ENCODE results near the gene URB2.
"Not testable (repeated sequence)": the region's sequence is repeated elsewhere in the genome, so short reads cannot be mapped to it uniquely, and the experiment has no call there.

The URB2 gene

GRCh38 chr1:229693129-229693900 lies 67.3 kb downstream of the URB2 start:
- no peak for DNase-seq (ENCODE audit: low spot score)

- no peak for DNase-seq (ENCODE audit: low spot score)
Measured at GRCh38 chr1:229694053-229694693, 68.1 kb downstream of the URB2 start.

- no peak for DNase-seq (ENCODE audit: low spot score)
Measured at GRCh38 chr1:229696385-229696784, 70.3 kb downstream of the URB2 start.

GRCh38 chr1:229699613-229700267 lies 73.7 kb downstream of the URB2 start:
- no peak for DNase-seq (ENCODE audit: low spot score)

GRCh38 chr1:229704157-229704556 lies 78.1 kb downstream of the URB2 start:
- DNase-seq (ENCODE audit: low spot score), result no peak

GRCh38 chr1:229705152-229705551 lies 79.1 kb downstream of the URB2 start:
- not testable (repeated sequence) for DNase-seq (ENCODE audit: low spot score)

GRCh38 chr1:229707127-229707526 lies 81.1 kb downstream of the URB2 start:
- not testable (repeated sequence) for DNase-seq (ENCODE audit: low spot score)

- DNase-seq (ENCODE audit: low spot score), result no peak
Measured at GRCh38 chr1:229709500-229710013, 83.5 kb downstream of the URB2 start.

All from activated CD4-positive, alpha-beta T cell treated with anti-CD3 and anti-CD28 coated beads, Interleukin-2, Interleukin-4, amounts not matched to agents 100 ng/mL and 50 ng/mL, durations not matched to agents 16 hours and 8 hours (primary cell).